GM12801 (cell line): Measurements from ENCODE around the gene ZC3H8.

ENCODE experiments used
- TF ChIP-seq, protein P1 (sequence below): IDR thresholded peaks from one replicate; pipeline ENCODE4 v1.5.1; 2011; ENCODE audit warnings: control low read depth; ENCODE audit not compliant: insufficient read length; ENCODE audit errors: extremely low read depth

Gene ZC3H8

DNA sequence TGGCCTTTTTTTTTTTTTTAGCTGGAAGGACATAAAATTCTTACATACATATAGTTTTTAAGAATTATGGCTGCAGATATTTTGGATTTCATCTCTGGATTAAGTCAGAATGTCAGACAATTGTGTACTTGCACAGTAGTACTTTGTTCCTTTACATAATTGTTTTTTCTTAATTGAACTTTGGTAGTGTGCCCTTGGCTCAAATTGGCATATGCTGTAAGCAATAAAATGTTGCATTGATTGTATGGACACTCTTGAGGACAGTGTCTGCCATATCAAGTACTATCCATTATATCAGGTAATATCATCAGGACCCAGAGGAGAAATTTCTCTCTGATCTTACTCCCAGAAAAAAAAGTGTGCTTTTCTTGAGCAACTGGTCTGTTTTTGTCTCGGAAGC lies 35.8 kb upstream of the ZC3H8 start:
- TF ChIP-seq, protein P1, sequence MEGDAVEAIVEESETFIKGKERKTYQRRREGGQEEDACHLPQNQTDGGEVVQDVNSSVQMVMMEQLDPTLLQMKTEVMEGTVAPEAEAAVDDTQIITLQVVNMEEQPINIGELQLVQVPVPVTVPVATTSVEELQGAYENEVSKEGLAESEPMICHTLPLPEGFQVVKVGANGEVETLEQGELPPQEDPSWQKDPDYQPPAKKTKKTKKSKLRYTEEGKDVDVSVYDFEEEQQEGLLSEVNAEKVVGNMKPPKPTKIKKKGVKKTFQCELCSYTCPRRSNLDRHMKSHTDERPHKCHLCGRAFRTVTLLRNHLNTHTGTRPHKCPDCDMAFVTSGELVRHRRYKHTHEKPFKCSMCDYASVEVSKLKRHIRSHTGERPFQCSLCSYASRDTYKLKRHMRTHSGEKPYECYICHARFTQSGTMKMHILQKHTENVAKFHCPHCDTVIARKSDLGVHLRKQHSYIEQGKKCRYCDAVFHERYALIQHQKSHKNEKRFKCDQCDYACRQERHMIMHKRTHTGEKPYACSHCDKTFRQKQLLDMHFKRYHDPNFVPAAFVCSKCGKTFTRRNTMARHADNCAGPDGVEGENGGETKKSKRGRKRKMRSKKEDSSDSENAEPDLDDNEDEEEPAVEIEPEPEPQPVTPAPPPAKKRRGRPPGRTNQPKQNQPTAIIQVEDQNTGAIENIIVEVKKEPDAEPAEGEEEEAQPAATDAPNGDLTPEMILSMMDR = no peak

DNA sequence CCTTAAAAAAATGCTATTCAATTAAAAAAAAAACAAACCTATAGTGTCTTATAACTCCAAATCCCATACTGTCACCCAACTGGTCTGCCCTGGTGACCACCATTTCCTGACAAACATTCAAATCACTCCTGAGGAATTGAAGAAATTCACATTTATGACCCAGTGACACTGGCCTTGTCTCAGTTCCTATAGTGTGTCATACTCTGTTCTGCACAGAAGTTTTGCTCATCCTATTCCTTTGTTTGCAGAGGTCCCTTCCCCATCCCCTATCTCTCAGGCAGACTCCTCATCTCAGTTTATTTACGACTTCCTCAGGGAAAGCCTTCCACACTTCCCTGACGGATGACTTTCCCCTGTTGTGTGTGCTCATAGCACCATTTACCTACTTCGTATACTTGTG lies 35.2 kb upstream of the ZC3H8 start:
- TF ChIP-seq, protein P1 = no peak

- TF ChIP-seq, protein P1 = no peak
Observed at GRCh38 chr2:112277596-112278220, 22.9 kb upstream of the ZC3H8 start.

- TF ChIP-seq, protein P1 = no peak
Observed at GRCh38 chr2:112276954-112277353, 22.1 kb upstream of the ZC3H8 start.

GRCh38 chr2:112275887-112276773 lies 21.3 kb upstream of the ZC3H8 start:
- TF ChIP-seq, protein P1 = no peak

DNA sequence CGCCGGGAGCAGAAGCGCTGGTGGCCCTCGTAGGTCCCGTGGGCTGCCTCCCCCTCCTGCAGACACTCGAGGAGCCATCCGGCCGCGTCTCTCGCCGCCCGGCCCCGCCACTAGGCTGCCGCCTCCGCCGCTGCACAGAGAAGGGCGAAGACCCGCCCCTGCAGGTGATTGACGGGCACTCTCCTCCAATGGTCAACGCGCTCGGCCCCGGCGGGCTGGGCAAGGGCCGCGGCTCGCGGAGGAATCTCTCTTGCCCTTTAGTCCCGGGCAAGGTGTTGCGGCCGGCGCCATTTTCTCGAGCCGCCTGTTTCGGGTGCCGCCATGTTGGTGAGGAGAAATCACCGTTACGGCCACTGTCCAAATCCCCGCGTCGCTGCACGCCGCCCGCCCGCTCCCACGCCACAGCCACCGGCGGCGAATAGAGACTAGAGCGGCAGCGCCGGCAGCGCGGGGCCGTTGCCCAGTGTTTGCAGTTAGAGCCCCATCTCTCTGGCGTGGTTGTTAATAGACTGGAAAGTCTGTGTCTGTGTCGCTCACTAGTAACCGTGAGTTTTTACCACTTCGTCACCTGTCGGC lies 20.6 kb upstream of the ZC3H8 start, which contains the start of gene ZC3H6:
Gene ZC3H6, plus strand, starts transcription at position 287 of the 576 bp plus-strand sequence. CDS start 398 bp downstream, outside the sequence.
- TF ChIP-seq, protein P1 = no peak

GRCh38 chr2:112273349-112273748 lies 18.5 kb upstream of the ZC3H8 start:
- TF ChIP-seq, protein P1 = no peak
